ENCODE measurements around the gene MAPK8IP2.
"Not testable (repeated sequence)": the region's sequence is repeated elsewhere in the genome, so short reads cannot be mapped to it uniquely, and the experiment has no call there.

MAPK8IP2 gene

DNA sequence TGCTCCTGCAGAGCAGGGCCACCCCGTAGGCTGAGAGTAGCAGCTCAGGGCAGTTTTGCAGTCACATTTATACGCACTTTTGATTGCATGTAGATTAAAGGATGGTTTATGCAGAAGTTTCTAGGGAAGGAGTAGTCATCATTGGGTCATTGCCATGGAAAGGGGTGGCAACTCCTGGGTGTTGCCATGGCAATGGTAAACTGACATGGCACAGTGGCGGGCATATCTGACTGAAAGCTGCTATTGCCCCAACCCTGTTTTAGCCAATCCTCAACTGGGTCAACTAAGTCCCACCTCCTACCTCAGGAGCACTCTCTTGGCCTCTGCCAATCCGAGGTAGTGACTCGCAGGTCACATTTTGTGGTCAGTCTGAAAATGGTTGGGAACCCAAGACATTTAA, 29.8 kb downstream of the MAPK8IP2 start:
- Histone ChIP-seq H3K27me3 (ENCODE audit: control insufficient read depth, insufficient read depth, low read length) (peaks cover 6% of the 10 kb centered on the region), H3K9ac (ENCODE audit: low read length) (no peak overlapping the region), H3K27ac (ENCODE audit: low read depth, low read length) (no peak overlapping the region), H3K9me3 (ENCODE audit: control insufficient read depth, insufficient read depth, low read depth, low read length) (no peaks in the 10 kb centered on the region), H3K4me3 (ENCODE audit: low read depth, low read length) (no peak overlapping the region), H3K36me3 (ENCODE audit: control insufficient read depth, insufficient read depth, low read length) (no peaks in the 10 kb centered on the region), H3K4me1 (ENCODE audit: control insufficient read depth, insufficient read depth, low read length) (peaks cover 6% of the 10 kb centered on the region)

GRCh38 chr22:50633086-50633485, 32.5 kb downstream of the MAPK8IP2 start:
- Histone ChIP-seq H3K4me3 (ENCODE audit: low read depth, low read length) (no peak overlapping the region), H3K9me3 (ENCODE audit: control insufficient read depth, insufficient read depth, low read depth, low read length) (no peaks in the 10 kb centered on the region), H3K27ac (ENCODE audit: low read depth, low read length) (no peak overlapping the region), H3K27me3 (ENCODE audit: control insufficient read depth, insufficient read depth, low read length) (peaks cover 6% of the 10 kb centered on the region), H3K4me1 (ENCODE audit: control insufficient read depth, insufficient read depth, low read length) (peaks cover 6% of the 10 kb centered on the region), H3K9ac (ENCODE audit: low read length) (no peak overlapping the region), H3K36me3 (ENCODE audit: control insufficient read depth, insufficient read depth, low read length) (no peaks in the 10 kb centered on the region)

GRCh38 chr22:50633771-50634170, 33.2 kb downstream of the MAPK8IP2 start:
- Histone ChIP-seq H3K9ac (ENCODE audit: low read length) (no peak overlapping the region), H3K9me3 (ENCODE audit: control insufficient read depth, insufficient read depth, low read depth, low read length) (no peaks in the 10 kb centered on the region), H3K27ac (ENCODE audit: low read depth, low read length) (no peak overlapping the region), H3K4me3 (ENCODE audit: low read depth, low read length) (no peak overlapping the region), H3K27me3 (ENCODE audit: control insufficient read depth, insufficient read depth, low read length) (peaks cover 2% of the 10 kb centered on the region), H3K36me3 (ENCODE audit: control insufficient read depth, insufficient read depth, low read length) (no peaks in the 10 kb centered on the region), H3K4me1 (ENCODE audit: control insufficient read depth, insufficient read depth, low read length) (peaks cover 2% of the 10 kb centered on the region)

- Histone ChIP-seq H3K27me3 (ENCODE audit: control insufficient read depth, insufficient read depth, low read length) (no peaks in the 10 kb centered on the region), H3K4me3 (ENCODE audit: low read depth, low read length) (no peak overlapping the region), H3K9me3 (ENCODE audit: control insufficient read depth, insufficient read depth, low read depth, low read length) (no peaks in the 10 kb centered on the region), H3K27ac (ENCODE audit: low read depth, low read length) (no peak overlapping the region), H3K4me1 (ENCODE audit: control insufficient read depth, insufficient read depth, low read length) (no peaks in the 10 kb centered on the region), H3K36me3 (ENCODE audit: control insufficient read depth, insufficient read depth, low read length) (no peaks in the 10 kb centered on the region), H3K9ac (ENCODE audit: low read length) (no peak overlapping the region)
Observed at GRCh38 chr22:50635591-50635990, 35.0 kb downstream of the MAPK8IP2 start.

GRCh38 chr22:50640296-50640695, 39.7 kb downstream of the MAPK8IP2 start:
- Histone ChIP-seq H3K4me1 (ENCODE audit: control insufficient read depth, insufficient read depth, low read length) (peaks cover 15% of the 10 kb centered on the region), H3K27me3 (ENCODE audit: control insufficient read depth, insufficient read depth, low read length) (peaks cover 24% of the 10 kb centered on the region)
- H3K36me3 ChIP-seq (ENCODE audit: control insufficient read depth, insufficient read depth, low read length); H3K27ac ChIP-seq (ENCODE audit: low read depth, low read length); H3K9ac ChIP-seq (ENCODE audit: low read length); H3K9me3 ChIP-seq (ENCODE audit: control insufficient read depth, insufficient read depth, low read depth, low read length); H3K4me3 ChIP-seq (ENCODE audit: low read depth, low read length): not testable (repeated sequence)

DNA sequence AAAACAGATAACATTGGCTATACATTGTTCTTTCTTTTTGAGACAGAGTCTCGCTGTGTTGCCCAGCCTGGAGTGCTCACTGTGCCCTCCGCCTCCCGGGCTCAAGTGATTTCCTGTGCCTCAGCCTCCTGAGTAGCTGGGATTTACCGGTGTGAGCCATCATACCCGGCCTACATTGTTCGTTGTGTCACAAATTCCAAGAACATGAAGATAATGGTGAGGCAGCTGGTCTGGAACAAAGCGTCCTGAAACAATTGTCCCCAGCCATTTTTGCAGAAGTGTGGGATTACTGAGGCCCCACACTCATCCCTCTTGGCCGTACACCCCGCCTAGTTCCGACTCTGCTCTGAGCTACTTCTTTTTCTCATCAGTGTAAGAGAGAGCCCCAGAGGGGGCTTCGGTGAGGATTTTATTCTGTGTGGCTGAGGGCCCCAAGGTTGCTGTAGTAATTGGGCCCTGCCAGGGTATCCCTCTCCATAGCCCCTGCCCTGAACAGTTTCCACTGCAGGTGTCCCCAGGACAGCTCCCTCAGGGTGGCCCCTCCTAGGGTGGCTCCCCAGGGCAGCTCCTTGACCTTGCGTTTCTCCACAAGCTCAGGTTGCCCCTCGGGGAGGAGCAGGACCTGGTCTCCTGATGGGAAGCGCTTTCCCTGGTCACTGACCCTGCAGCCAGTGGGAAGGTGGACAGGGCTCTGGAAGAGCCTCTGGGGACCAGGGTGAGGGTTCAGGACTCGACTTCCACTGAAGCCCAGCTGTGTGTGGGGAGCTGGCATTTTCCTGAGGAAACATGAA, 40.5 kb downstream of the MAPK8IP2 start:
- no peak overlapping the region for H3K27ac ChIP-seq (ENCODE audit: low read depth, low read length)
- H3K27me3 ChIP-seq (ENCODE audit: control insufficient read depth, insufficient read depth, low read length), result peaks cover 30% of the 10 kb centered on the region
- H3K4me1 ChIP-seq (ENCODE audit: control insufficient read depth, insufficient read depth, low read length), result peaks cover 15% of the 10 kb centered on the region
- H3K4me3 ChIP-seq (ENCODE audit: low read depth, low read length), result peak overlapping the region; percentile 37
- H3K36me3 ChIP-seq (ENCODE audit: control insufficient read depth, insufficient read depth, low read length), result no peaks in the 10 kb centered on the region
- no peak overlapping the region for H3K9ac ChIP-seq (ENCODE audit: low read length)
- 0 out of 2 replicates have a peak, but pooled peaks cover 6% of the 10 kb centered on the region for H3K9me3 ChIP-seq (ENCODE audit: control insufficient read depth, insufficient read depth, low read depth, low read length)

- peaks cover 30% of the 10 kb centered on the region for H3K27me3 ChIP-seq (ENCODE audit: control insufficient read depth, insufficient read depth, low read length)
- H3K36me3 ChIP-seq (ENCODE audit: control insufficient read depth, insufficient read depth, low read length), result no peaks in the 10 kb centered on the region
- H3K9me3 ChIP-seq (ENCODE audit: control insufficient read depth, insufficient read depth, low read depth, low read length), result peaks cover 12% of the 10 kb centered on the region
- H3K4me1 ChIP-seq (ENCODE audit: control insufficient read depth, insufficient read depth, low read length), result peaks cover 15% of the 10 kb centered on the region
- peak overlapping the region; percentile 37 for H3K4me3 ChIP-seq (ENCODE audit: low read depth, low read length)
- no peak overlapping the region for H3K27ac ChIP-seq (ENCODE audit: low read depth, low read length)
- no peak overlapping the region for H3K9ac ChIP-seq (ENCODE audit: low read length)
Observed at GRCh38 chr22:50641696-50642607, 41.4 kb downstream of the MAPK8IP2 start.

DNA sequence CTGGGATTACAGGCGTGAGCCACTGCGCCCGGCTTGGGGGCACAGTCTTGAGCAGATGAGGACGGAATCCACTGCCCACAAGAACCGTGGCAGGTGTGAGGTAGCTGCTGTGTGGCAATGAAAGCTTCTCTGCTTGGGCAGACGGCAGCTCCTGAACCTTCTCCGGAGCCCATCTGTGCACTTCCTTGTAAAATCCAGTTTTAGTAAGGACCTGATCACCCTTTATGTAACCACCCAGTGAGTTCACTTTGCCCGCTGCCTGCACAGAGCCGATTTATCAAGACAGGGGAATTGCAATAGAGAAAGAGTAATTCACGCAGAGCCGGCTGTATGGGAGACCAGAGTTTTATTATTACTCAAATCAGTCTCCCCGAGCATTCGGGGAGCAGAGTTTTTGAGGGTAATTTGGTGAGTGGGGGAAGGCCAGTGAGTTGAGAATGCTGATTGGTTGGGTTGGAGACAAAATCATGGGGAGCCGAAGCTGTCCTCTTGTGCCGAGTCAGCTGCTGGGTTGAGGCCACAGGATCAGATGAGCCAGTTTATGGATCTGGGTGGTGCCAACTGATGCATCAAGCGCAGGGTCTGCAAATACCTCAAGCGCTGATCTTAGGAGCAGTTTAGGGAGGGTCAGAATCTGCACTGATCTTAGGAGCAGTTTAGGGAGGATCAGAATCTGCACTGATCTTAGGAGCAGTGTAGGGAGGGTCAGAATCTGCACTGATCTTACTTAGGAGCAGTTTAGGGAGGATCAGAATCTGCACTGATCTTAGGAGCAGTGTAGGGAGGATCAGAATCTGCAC, 42.6 kb downstream of the MAPK8IP2 start:
- not testable (repeated sequence) for H3K9ac ChIP-seq (ENCODE audit: low read length); H3K36me3 ChIP-seq (ENCODE audit: control insufficient read depth, insufficient read depth, low read length)
- H3K4me1 ChIP-seq (ENCODE audit: control insufficient read depth, insufficient read depth, low read length), result peaks cover 15% of the 10 kb centered on the region

DNA sequence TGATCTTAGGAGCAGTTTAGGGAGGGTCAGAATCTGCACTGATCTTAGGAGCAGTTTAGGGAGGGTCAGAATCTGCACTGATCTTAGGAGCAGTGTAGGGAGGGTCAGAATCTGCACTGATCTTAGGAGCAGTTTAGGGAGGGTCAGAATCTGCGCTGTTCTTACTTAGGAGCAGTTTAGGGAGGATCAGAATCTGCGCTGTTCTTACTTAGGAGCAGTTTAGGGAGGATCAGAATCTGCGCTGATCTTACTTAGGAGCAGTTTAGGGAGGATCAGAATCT, 43.2 kb downstream of the MAPK8IP2 start:
- Histone ChIP-seq H3K27me3 (ENCODE audit: control insufficient read depth, insufficient read depth, low read length) (peaks cover 30% of the 10 kb centered on the region), H3K9me3 (ENCODE audit: control insufficient read depth, insufficient read depth, low read depth, low read length) (peaks cover 12% of the 10 kb centered on the region), H3K4me1 (ENCODE audit: control insufficient read depth, insufficient read depth, low read length) (peaks cover 15% of the 10 kb centered on the region)
- H3K36me3 ChIP-seq (ENCODE audit: control insufficient read depth, insufficient read depth, low read length); H3K9ac ChIP-seq (ENCODE audit: low read length); H3K4me3 ChIP-seq (ENCODE audit: low read depth, low read length); H3K27ac ChIP-seq (ENCODE audit: low read depth, low read length): not testable (repeated sequence)

More for the DNA sequence above, 42.6 kb downstream of the MAPK8IP2 start:
- H3K4me3 ChIP-seq (ENCODE audit: low read depth, low read length); H3K27ac ChIP-seq (ENCODE audit: low read depth, low read length): not testable (repeated sequence)
- Histone ChIP-seq H3K9me3 (ENCODE audit: control insufficient read depth, insufficient read depth, low read depth, low read length) (peaks cover 12% of the 10 kb centered on the region), H3K27me3 (ENCODE audit: control insufficient read depth, insufficient read depth, low read length) (peaks cover 30% of the 10 kb centered on the region)

DNA sequence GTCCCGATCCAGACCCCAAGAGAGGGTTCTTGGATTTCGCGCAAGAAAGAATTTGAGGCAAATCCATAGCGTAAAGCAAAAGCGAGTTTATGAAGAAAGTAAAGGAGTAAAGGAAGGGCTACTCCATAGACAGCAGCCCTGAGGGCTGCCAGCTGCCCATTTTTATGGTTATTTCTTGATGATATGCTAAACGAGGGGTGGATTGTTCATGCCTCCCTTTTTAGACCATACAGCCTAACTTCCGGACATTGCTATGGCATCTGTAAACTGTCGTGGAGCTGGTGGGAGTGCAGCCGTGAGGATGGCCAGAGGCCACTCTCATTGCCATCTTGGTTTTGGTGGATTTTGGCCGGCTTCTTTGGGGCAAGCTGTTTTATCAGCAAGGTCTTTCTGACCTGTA, 52.7 kb downstream of the MAPK8IP2 start:
- H3K27me3 ChIP-seq (ENCODE audit: control insufficient read depth, insufficient read depth, low read length), result peaks cover 18% of the 10 kb centered on the region
- H3K9ac ChIP-seq (ENCODE audit: low read length), result no peak overlapping the region
- no peaks in the 10 kb centered on the region; the same call in 1 of the 2 replicates for H3K4me1 ChIP-seq (ENCODE audit: control insufficient read depth, insufficient read depth, low read length)
- H3K9me3 ChIP-seq (ENCODE audit: control insufficient read depth, insufficient read depth, low read depth, low read length), result peaks cover 28% of the 10 kb centered on the region
- no peak overlapping the region for H3K4me3 ChIP-seq (ENCODE audit: low read depth, low read length)
- no peaks in the 10 kb centered on the region for H3K36me3 ChIP-seq (ENCODE audit: control insufficient read depth, insufficient read depth, low read length)
- H3K27ac ChIP-seq (ENCODE audit: low read depth, low read length), result no peak overlapping the region

Data from HUES6 (cell line).